ENCODE measurements around the gene DGLUCY. TPM values are rescaled to one million over a fixed set of nuclear protein-coding genes. Genes with fewer than 3 reads are reported as not detected.

Gene DGLUCY
- total RNA-seq, 1 donor from 2014 or later, result 15.6 TPM

GRCh38 chr14:91112194-91112593 is 1.7 kb upstream of the DGLUCY start:
- Mint-ChIP-seq H3K4me3 (peak overlapping the region; percentile 54), H3K4me1 (peaks cover 50% of the 10 kb centered on the region), H3K36me3 (ENCODE audit: low read depth) (no peaks in the 10 kb centered on the region), H3K9me3 (no peaks in the 10 kb centered on the region), H3K27ac (ENCODE audit: unreplicated experiment) (peak overlapping the region; percentile 8), H3K27me3 (ENCODE audit: low read depth) (no peaks in the 10 kb centered on the region)
- no peak for DNase-seq (ENCODE audit: low read depth, low spot score)
- TF ChIP-seq CTCF (conservative IDR thresholded peaks at IDR 0.05), result no peak

GRCh38 chr14:91114079-91115065 is 499 bp downstream of the DGLUCY start:
- Mint-ChIP-seq H3K36me3 (ENCODE audit: low read depth) (peaks cover 5% of the 10 kb centered on the region), H3K27me3 (ENCODE audit: low read depth) (no peaks in the 10 kb centered on the region), H3K27ac (ENCODE audit: unreplicated experiment) (peak overlapping the region; percentile 95), H3K4me3 (peak overlapping the region; percentile 82), H3K9me3 (peaks cover 6% of the 10 kb centered on the region), H3K4me1 (peaks cover 44% of the 10 kb centered on the region)
- peak; percentile 77 for DNase-seq (ENCODE audit: low read depth, low spot score)
- TF ChIP-seq CTCF (conservative IDR thresholded peaks at IDR 0.05), result no peak

DNA sequence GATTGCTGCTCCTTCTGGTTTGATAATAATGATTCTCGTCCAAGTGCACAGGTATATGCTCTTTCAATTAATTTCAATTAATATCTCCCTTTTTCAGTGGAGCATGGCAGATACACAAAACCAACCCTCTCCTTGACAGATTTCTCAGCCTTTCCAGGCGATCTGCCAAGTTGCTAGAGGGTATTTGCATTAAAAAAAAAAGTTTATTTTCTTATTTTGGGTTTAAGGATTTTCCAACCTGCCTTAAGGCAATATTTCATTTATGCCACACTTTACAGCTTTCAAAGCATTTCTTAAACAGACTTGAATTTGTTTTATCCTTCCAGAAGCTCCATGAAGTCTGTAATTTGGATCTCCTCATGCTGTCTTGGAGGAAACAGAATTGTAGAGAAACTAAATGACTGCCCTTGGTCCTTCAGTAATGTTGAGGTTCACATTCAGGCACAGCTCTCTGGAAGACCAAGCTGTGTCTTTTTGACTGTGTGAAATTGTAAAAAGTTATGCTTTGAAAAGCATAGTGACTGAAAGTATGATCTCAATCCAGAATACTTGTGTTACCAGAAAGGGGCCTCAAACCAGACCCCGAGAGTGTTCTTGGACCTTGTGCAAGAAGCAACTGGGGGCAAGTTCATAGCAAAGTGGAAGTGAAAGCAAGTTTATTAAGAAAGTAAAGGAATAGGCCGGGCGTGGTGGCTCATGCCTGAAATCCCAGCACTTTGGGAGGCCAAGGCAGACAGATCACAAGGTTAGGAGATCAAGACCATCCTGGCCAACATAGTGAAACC is 2.3 kb downstream of the DGLUCY start:
- Mint-ChIP-seq H3K36me3 (ENCODE audit: low read depth) (peaks cover 5% of the 10 kb centered on the region), H3K9me3 (peaks cover 6% of the 10 kb centered on the region), H3K4me1 (peaks cover 38% of the 10 kb centered on the region), H3K27me3 (ENCODE audit: low read depth) (no peaks in the 10 kb centered on the region), H3K27ac (ENCODE audit: unreplicated experiment) (no peak overlapping the region), H3K4me3 (no peak overlapping the region)
- no peak for TF ChIP-seq CTCF (conservative IDR thresholded peaks at IDR 0.05)
- DNase-seq (ENCODE audit: low read depth, low spot score), result no peak

- Mint-ChIP-seq H3K27ac (ENCODE audit: unreplicated experiment) (no peak overlapping the region), H3K4me1 (peaks cover 37% of the 10 kb centered on the region), H3K27me3 (ENCODE audit: low read depth) (no peaks in the 10 kb centered on the region), H3K4me3 (no peak overlapping the region), H3K9me3 (peaks cover 6% of the 10 kb centered on the region), H3K36me3 (ENCODE audit: low read depth) (peaks cover 5% of the 10 kb centered on the region)
- no peak for TF ChIP-seq CTCF (conservative IDR thresholded peaks at IDR 0.05)
- DNase-seq (ENCODE audit: low read depth, low spot score), result no peak
Measured at GRCh38 chr14:91116913-91117588, 3.2 kb downstream of the DGLUCY start.

- DNase-seq (ENCODE audit: low read depth, low spot score), result no peak
- TF ChIP-seq CTCF (conservative IDR thresholded peaks at IDR 0.05), result no peak
- no peak overlapping the region for H3K27ac Mint-ChIP-seq (ENCODE audit: unreplicated experiment)
- peaks cover 5% of the 10 kb centered on the region for H3K36me3 Mint-ChIP-seq (ENCODE audit: low read depth)
- peaks cover 31% of the 10 kb centered on the region for H3K4me1 Mint-ChIP-seq
- H3K4me3 Mint-ChIP-seq, result no peak overlapping the region
- no peaks in the 10 kb centered on the region for H3K27me3 Mint-ChIP-seq (ENCODE audit: low read depth)
- H3K9me3 Mint-ChIP-seq, result peaks cover 6% of the 10 kb centered on the region
Measured at GRCh38 chr14:91117960-91118359, 4.1 kb downstream of the DGLUCY start.
